Activated CD8-positive, alpha-beta memory T cell treated with anti-CD3 and anti-CD28 coated beads for 36 hours (primary cell): Measurements from ENCODE around the gene KAT6B. TPM values are rescaled to one million over a fixed set of nuclear protein-coding genes. Genes with fewer than 3 reads are reported as not detected.
"Not testable (repeated sequence)": the region's sequence is repeated elsewhere in the genome, so short reads cannot be mapped to it uniquely, and the experiment has no call there.

Source experiments
- CTCF ChIA-PET: fragments of 350-600 bp; sonication (Branson Sonifier 250); formaldehyde crosslinking; loops from one replicate; lab custom pipeline; 2021; ENCODE audit warnings: antibody characterized with exemption; lab: Charles Lee
- POLR2A ChIA-PET: fragments of 350-600 bp; sonication (Branson Sonifier 250); formaldehyde crosslinking; loops from one replicate; lab custom pipeline; 2021; ENCODE audit warnings: antibody characterized with exemption; lab: Charles Lee
- total RNA-seq, 2 experiments: library from RNA; stranded (reverse); gene quantifications; one replicate each; pipeline ENCODE4 v1.2.3, GENCODE V29; 2021

KAT6B gene
- total RNA-seq, 2 experiments from 2014 or later = 20.2 to 20.8 TPM

DNA sequence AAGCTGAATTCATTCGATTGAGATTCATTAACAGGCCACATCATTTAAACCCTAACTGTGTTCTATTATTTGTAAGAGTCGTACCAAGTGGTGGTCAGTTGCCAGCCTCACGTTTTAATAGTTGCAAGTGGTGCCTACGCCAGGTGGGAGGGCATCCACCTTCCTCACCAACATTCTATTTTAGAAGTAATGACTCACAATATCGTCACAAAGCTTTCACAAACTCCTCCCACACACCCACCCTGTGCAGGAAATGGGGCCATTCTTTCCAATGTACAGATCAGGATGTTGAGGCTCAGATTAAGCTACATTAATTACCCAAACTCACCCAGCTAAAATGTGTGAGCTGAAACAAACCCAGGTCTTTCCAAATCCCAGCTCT, 207.7 kb downstream of the KAT6B start:
- POLR2A ChIA-PET = interaction anchor here (1.2 kb wide), 1 partner anchor 209 kb away, joined by 3 read pairs; no protein-coding TSS in a partner anchor
- CTCF ChIA-PET = interaction anchor here (0.9 to 1.9 kb wide), 2 partner anchors 9 to 11 kb away, joined by 3 to 5 read pairs; no protein-coding TSS in a partner anchor

DNA sequence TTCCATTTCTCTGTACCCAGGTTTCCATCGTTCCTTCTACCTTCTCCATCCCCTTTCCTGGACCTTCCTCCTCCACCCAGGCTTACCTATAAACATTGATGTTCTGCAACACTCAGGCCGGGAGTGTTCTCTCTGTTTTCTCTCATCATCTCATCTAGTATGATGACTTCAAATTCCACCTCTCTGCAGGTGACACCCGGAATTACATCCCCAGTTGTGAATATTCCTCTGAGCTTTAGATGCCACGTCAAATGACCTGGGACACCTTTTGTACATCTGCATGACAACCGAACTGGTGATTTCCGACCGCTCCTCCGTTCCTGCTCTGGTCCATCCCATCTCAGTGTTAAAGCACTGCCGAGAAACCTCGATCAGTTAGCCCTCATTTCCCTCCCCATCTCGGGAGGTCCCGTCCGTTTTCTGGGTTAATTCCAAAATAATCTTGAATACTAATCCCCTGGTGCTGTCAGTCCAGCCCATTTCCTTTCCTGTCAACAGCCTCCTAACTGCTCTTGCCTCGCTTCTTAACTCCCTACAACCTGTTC, 208.4 kb downstream of the KAT6B start:
- POLR2A ChIA-PET = interaction anchor here (1.2 kb wide), 1 partner anchor 210 kb away, joined by 3 read pairs; no protein-coding TSS in a partner anchor

DNA sequence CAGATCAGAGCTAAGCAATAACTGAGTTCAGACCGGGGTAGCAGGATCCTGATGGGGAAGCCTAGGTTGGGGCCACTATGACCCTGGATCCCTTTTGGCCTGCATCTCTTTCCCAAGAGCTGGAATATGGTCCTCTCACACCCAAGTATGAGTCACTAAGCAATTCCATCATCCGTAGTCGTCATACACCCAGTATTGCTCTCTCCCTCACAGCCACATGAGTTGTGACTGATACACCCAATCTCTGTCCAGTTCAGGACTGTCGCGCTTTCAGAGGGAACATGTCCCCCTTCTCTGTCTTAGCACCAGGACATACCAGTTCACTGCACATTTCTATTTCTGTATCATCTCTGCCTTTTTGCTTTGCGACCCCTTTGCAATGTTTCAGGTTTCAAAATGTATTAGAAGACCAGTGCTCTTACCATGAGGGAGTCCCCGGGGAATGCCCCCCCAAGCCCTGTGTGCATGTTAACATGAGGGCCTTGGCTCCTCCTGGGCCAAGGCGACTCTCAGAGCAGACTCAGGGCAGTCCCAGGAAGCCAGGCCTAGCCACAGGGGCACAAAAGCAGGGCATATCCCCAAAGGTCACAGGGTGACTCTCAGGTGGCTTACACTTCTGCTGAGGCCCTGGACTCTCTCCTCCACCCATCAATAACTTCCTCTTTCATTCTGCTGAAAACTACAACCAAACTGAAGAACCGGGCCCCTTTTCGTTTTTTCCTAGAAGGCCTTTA, 209.7 kb downstream of the KAT6B start:
- POLR2A ChIA-PET = no interaction called here
- CTCF ChIA-PET = no interaction called here

More for the DNA sequence above, 208.4 kb downstream of the KAT6B start:
- CTCF ChIA-PET = interaction anchor here (1.9 kb wide), 1 partner anchor 11 kb away, joined by 5 read pairs; no protein-coding TSS in a partner anchor

DNA sequence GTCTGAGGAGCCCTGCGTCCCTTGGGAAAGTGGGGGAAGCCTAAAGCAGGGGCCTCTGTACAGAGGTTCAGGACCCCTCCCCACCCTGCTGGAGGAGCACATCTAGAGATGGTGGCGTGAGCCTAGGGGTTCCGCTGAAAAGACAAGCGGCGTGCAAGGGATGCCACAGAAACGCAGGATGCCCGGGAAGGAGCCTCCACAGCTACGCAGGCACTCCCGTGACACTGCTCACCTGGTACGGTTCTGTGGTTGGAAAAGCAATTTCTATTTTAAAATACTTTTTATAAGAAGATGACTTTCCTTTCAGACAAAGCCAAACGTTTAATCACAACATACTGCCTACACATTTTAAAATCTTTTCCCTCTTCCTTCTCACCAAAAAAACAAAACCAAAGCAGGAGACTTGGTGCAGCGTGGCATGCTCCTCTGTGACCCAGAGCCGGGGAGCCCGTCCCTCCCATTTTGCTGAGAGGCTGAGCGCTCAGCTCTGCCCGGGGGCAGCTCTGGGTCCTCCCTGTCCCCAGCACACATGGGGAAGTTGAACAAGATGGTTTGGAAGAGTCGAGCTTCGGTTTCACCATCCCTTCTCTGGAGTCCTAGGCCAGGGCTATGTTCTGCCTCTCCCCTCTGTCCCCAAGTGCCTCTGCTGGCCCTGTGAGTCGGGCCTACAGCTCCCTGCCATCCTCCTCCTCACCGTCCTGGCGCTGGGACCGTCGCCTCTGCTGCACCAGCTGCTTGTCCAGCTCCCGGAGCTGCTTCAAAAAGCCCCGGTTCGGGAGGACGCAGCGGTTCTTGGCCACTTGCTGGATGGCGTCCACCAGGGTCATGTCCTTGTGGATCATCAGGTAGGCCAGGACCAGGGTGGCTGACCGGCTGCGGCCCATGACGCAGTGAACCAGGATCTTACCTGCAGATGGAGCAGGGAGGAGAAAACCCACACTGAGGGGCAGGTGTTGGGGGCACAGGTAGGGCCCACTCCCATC, 211.1 kb downstream of the KAT6B start:
- ChIA-PET POLR2A (no interaction called here), CTCF (no interaction called here)

DNA sequence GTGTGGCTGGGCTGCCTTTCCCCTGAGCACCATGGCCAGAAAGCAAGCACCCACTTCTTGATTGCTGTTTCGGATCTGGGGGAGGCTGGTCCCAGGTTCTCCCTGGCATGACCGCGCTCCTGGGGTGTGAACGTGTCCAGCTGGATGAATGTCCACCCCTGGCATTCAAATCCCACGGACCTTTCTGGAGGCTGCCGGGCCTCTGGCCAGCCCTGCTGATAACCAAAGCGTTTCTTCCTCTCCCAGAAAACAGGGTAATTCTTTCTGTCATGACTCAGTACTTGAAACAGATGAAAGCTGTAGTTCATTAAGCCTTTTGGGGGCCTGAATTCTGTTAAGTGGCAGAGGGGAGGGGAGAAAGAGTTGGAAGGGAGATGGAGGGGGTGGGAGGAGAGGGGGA, 211.9 kb downstream of the KAT6B start:
- POLR2A ChIA-PET = no interaction called here
- CTCF ChIA-PET = no interaction called here

DNA sequence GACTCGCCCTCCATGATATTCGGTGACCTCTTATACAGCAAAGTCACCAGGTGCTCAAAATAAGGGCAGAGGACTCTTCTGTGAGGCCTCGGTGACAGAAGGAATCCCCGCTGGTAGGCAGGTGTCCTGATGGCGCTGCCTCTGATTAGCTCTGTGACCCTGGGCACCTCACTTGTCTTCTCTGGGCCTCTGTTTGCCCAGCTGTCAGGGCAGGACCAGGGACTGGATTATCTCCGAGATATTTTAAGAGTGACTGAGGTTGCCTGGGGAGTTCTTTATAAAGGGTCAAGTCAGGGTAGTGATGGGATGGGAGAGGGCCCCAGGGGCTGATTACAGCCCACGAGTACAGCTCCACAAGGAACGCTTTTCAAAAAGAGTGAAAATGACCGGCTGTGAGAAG, 214.2 kb downstream of the KAT6B start:
- CTCF ChIA-PET = no interaction called here

DNA sequence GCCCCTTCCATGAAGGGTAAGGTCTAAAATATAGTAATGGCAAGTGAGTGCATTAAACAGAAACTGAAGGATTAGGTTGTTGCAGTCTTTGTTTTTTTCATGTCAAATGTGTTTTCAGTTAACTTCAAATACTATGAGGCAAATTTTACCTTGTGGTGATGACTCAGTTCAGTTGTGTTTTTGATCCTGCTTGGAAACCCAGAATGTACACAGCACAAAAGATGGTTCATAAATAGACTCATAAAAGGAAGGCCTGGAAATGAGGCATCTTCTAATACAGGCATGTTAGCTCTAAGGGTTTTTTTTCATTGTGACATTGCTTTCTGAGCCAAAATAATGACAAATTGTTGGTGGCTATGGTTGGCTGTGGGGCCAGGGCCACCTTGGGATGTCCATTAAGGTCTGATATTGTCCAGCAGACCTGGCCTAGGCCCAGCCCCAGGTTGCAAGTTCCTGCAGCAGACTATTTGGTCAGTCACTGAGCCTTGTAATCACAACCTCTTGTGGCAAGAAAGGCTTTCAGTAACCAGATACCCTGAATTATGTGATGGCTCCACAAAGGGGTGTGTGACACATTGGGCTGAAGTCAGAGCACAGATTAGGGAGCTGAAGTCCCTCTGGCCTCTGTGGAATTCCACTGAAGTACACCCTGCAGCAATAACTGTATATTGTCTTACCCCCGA, 216.0 kb downstream of the KAT6B start:
- ChIA-PET CTCF (interaction anchor here (1.2 kb wide), 1 partner anchor 9 kb away, joined by 3 read pairs; no protein-coding TSS in a partner anchor), POLR2A (interaction anchor here (0.9 kb wide), 1 partner anchor 216 kb away, joined by 3 read pairs; no protein-coding TSS in a partner anchor)

More for the DNA sequence above, 214.2 kb downstream of the KAT6B start:
- POLR2A ChIA-PET = no interaction called here

DNA sequence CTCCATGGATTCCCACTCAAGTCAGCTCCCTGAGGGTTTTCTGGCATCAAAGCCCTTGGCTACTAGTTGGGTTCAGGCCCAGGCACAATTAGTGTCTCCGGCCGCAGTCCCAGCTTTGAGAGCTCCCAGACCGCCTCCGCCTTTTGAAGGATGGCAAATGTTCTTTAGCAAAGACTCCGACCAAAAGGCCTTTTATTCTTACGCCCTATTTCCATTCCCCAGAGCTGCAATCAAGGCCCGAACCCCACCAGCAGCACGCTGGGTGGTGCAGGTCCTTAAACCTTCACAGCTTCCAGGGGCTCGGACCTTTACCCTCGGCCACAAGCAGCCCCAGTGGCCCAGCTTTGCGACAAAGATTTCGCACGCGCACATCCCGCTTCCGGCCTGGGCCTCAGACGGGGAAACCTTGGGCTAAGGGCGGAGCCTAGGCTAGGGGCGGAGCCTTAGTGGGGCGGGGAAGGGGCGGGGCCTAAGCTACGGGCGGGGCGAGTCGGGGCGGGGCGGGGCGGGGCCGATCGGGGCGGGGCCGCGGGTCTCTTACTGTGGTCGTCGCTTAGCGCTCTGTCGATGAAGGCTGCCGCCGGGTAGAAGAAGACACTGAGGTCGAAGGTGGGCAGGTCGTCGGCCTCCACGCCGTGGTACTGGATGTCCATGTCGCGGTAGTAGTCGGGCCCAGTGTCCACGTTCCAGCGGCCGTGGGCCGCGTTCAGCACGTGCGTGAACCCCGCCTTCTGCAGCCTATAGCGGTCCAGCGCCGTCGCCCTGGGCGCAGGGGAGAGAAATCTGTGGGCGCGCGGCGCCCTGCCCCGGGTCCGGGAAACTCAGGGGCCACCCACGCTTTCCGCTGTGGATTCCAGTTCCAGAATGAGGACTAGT, 217.1 kb downstream of the KAT6B start:
- ChIA-PET CTCF (interaction anchor here (1.2 to 1.7 kb wide), 2 partner anchors 10 to 15 kb away, joined by 3 to 4 read pairs; no protein-coding TSS in a partner anchor), POLR2A (interaction anchor here (0.9 kb wide), 1 partner anchor 217 kb away, joined by 3 read pairs; no protein-coding TSS in a partner anchor)

DNA sequence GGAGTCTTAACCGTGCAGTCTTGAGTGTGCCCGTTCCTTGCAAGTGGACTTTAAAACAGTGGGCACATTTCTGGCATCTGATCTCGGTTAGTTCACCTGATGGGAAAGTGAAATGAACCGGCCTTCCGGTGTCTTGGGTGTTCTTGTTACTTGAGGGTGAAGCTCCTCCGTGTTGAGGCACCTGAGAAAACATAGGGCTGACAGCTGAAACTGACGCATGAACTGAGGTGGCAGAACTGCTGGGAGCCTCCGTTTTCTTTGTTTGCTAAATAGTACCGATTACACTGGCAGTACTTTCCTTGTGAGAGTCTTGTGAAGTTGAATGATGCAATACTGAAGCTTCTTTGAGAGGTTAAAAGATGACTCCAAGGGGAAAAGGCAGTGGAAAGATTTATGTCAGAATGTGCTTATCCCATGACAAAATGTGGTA, 222.3 kb downstream of the KAT6B start:
- CTCF ChIA-PET = interaction anchor here (0.7 kb wide), 1 partner anchor 291 kb away, joined by 3 read pairs; no protein-coding TSS in a partner anchor
- POLR2A ChIA-PET = no interaction called here

DNA sequence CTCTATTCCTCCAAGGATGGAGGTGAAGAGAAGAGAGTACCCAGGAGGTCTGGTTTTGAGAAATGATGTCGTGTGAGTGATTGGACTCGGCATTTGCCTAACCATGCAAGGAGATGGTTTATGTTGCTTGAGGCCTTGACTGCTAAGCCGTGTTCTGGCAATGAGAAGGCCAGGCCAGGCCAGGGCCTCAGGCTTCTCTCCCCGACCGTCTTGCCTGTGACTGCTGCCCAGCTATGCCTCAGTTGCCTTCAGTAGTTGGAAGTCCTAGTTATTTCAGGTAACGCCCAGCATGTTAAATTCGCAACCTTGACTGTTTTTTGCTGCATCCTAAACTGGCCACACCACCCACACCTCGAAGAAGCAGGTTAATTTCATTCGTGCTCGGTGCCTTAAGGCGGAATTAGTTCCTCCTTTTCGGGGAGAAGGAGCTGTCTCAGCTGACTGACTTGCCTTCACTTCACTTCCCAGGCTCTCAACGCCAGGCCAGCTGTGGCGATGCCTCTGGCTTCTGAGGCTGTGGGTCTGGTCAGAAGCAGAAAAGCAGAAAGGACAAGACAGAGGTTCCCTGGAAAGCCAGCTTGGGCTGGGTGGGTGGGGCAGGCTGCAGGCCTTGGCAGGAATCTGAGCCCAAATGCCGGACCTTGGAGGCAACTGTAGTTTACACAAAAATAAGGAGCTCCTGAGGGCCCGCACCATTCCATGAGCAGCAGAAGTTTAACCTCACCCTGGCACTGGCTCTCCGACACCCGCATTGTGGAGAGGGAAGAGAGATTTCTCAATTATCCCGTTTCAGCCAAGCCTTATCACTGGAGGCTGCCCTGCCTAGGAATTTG, 223.1 kb downstream of the KAT6B start:
- ChIA-PET POLR2A (no interaction called here), CTCF (no interaction called here)

DNA sequence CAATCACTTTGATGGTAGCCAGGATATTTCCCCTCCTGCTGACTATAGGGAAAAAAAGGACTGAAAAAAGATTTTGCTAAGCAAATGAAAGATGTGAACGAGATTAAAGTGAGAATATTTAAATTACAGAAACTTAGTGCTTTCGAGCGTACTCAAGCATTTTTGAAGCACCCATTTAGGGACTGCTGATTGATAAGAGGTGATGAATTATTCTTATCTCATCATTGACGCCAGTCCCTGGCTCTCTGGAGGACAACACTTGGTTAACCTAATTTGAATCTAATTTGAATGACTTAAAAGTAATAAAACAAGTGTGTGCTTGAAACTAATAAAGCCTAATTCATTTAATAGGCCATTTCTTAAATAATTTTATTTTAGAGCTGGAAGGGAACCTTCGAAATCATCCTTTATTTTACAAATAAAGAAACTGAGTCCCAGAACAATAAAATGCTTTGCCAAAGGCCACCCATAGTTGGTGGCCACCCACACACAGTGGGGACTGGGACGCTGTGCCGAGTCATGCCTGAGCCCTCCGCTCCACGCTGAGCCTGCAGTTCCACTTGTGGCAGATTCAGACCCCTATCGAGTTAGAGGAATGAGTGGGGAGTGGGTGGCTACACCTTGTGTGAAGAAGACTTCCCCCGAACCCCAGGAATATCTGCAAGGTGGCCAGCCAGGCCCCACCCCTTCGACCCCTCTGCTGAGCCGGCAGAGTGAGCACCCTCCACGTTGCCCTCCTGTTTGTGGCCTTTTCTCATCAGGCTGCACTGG, 223.9 kb downstream of the KAT6B start:
- ChIA-PET CTCF (no interaction called here), POLR2A (no interaction called here)

DNA sequence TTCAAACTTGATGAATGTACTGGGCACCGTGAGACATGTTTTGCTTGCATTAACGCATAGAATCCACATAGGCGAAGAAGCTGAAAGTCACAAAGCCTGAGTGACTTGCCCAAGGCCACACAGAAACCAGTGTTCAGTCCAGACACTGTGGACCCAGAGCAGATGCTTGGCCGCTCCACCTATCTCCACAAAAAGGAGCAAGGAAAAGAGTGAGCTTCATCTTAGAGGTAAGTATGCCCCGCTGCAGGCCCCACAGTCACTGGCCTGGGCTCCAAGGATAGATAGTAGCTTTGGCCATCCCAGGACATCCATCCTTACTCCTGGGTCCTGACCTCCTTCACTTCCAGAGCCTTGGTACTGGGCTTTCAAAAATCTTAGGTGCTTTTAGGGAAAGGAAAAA, 224.9 kb downstream of the KAT6B start:
- ChIA-PET CTCF (no interaction called here), POLR2A (no interaction called here)

DNA sequence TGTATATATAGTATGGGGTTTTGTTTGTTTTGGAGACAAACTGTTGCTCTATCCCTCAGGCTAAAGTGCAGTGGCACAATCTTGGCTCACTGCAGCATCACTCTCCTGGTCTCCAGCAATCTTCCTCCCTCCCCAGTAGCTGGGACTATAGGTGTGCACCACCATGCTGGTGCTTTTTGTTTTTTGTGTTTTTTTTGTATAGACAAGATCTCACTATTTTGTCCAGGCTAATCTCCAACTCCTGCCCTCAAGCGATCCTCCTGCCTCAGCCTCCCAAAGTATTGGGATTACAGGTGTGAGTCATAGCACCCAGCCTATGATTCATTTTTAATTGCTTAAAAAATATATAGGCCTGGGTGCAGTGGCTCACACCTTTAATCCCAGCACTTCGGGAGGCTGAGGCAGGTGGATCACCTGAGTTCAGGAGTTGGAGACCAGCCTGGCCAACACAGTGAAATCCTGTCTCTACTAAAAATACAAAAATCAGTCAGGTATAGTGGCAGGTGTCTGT, 229.6 kb downstream of the KAT6B start:
- POLR2A ChIA-PET, CTCF ChIA-PET: not testable (repeated sequence)

DNA sequence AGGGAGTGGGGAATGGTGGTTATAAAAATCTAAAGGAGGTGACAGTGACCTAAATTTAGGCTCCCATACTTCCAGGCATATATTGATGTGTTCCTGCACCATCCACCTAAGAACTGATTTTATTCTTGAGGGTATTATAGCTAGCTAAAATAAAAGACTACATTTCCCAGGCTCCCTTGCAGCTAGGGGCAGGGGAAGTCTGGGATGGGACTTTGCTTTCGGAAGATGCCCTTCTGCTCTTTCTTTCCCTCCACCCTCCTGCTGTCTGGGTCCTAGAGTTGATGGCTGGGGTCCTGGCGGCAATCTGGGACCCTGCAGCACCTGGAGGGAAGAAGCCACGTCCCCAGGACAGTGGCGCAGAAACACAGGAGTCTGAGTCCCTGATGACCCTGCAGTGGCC, 231.3 kb downstream of the KAT6B start:
- CTCF ChIA-PET = interaction anchor here (1.1 kb wide), 1 partner anchor 14 kb away, joined by 4 read pairs; no protein-coding TSS in a partner anchor
- POLR2A ChIA-PET = no interaction called here

DNA sequence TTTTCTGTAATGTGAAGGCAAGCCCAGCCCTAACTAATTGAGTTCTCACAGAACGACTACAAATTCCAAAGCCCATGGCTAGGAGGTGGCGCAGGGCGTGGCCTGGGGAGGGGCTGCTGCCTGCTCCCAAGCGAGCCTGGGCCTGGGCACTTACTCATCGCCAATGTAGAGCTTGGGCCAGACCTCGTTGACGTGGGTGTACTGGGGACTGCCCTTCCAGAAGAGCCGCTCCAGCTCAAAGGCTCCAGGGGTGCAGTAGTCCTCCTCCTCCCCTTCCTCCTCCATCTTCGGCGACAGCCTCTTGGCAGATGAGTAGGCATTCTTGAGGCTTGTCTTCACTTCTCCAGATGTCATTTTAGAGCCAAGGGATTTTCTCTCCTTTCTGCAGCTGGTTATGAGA, 231.8 kb downstream of the KAT6B start:
- ChIA-PET CTCF (interaction anchor here (1.1 kb wide), 1 partner anchor 14 kb away, joined by 4 read pairs; no protein-coding TSS in a partner anchor), POLR2A (no interaction called here)
